ENCODE measurements around the gene CAMK2B.

CAMK2B gene

DNA sequence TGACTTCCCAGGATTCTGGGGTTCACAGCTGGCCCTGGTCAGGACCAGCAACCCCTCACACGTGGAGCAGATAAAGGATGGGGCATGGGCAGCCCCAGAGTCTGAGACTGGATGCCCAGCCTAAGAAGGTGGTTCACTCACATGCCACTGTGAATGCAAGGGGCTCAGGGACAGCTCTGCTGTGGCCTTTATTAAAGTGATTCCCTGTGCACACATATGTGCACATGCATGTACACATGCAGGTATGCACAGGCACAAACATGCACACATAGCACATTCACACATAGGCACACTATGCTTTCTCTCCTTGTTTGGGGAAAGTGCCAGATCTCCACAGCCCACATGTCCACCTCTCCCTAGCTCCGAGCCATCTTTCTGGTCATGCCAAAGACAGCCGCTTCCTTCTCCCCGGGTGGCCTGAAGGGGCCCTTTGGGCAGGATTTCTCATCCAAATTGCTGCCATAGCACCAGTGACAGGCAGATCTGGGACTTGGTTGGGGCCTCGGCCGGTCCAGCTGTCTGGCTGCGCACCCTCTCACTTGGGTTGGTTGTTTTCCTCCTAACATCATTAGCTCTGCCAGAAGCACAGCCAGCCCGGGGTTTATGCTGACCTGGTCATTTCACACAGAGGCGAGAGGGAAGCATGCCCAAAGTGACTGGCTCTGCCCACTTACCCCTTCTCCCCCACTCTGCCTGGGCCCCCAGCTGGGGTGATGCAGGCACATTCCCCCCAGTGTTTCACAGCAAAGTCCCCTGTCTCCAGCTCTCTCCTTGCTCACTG is 137.6 kb downstream of the CAMK2B start:
- TF ChIP-seq CTCF (IDR thresholded peaks at IDR 0.05; ENCODE audit: low read depth, low read length) = no peak

DNA sequence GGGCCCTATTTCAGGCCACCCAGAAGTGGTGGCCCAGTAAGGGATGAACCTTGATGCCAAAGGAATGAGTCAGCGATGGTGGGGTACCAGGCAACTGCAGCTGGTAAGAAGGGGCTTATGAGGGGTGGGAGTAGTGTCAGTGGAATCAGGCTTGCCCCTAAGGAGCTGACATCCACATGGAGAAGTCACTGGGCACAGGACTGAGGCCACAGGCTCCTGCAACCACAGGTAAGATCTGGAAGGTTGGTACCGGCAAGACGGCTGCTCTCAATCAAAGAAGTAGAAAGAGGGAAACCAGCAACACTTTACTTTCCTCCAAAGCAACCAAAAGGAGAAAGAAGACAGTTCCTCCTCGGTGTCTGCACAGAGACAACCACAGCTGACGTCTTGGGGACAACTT is 138.7 kb downstream of the CAMK2B start:
- H3K4me3 ChIP-seq (ENCODE audit: low read depth, low read length) = no peak overlapping the region
- no peak for TF ChIP-seq CTCF (IDR thresholded peaks at IDR 0.05; ENCODE audit: low read depth, low read length)

More for the DNA sequence above, 137.6 kb downstream of the CAMK2B start:
- no peak overlapping the region for H3K4me3 ChIP-seq (ENCODE audit: low read depth, low read length)

DNA sequence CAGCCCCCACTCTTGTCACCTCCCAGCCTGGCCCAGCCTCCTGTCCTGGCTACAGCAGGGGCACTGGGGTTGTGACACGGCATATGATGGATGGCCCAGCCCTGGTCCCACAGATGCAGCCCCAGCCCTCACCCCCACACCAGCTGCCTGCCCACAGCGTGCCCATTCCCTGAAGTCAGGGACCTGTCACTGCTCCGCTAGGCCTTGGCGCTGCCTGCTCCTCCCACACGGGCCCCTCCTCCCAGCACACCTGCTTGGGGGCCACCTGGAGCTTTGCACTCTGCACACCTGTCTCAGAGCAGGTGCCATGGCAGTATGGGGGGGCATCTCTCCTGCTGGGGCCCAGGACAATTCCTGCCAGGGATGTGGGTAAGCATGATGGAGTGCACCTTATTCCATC is 139.7 kb downstream of the CAMK2B start:
- no peak overlapping the region for H3K4me3 ChIP-seq (ENCODE audit: low read depth, low read length)
- TF ChIP-seq CTCF (IDR thresholded peaks at IDR 0.05; ENCODE audit: low read depth, low read length) = no peak

DNA sequence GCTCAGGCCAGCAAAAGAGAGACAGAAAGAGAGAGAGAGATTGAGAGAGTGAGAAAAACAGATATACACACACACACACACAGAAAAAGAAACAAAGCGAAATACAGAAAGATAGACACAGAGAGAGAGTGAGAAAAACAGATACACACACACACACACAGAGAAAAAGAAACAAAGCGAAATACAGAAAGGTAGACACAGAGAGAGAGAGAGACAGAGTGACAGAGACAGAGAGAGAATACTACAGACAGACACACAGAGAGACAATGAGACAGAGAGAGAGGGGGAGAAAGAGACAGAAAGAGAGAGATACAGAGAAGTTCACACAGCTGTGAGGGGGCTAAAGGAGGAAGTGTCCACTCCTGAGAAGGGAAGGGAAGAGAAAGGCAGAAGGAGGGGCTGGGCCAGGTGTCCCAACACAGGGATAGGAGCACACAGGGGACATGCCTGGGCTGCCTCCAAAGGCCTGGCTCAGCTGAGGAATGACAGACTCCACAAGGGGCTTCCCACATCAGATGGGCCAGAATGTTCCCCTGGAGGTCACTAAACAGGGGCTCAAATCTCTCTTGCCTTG is 140.4 kb downstream of the CAMK2B start:
- no peak for TF ChIP-seq CTCF (IDR thresholded peaks at IDR 0.05; ENCODE audit: low read depth, low read length)
- H3K4me3 ChIP-seq (ENCODE audit: low read depth, low read length) = no peak overlapping the region

- no peak for TF ChIP-seq CTCF (IDR thresholded peaks at IDR 0.05; ENCODE audit: low read depth, low read length)
- no peak overlapping the region for H3K4me3 ChIP-seq (ENCODE audit: low read depth, low read length)
Measured at GRCh38 chr7:44184206-44184872, 141.1 kb downstream of the CAMK2B start.

GRCh38 chr7:44183386-44183785 is 142.0 kb downstream of the CAMK2B start:
- no peak for TF ChIP-seq CTCF (IDR thresholded peaks at IDR 0.05; ENCODE audit: low read depth, low read length)

DNA sequence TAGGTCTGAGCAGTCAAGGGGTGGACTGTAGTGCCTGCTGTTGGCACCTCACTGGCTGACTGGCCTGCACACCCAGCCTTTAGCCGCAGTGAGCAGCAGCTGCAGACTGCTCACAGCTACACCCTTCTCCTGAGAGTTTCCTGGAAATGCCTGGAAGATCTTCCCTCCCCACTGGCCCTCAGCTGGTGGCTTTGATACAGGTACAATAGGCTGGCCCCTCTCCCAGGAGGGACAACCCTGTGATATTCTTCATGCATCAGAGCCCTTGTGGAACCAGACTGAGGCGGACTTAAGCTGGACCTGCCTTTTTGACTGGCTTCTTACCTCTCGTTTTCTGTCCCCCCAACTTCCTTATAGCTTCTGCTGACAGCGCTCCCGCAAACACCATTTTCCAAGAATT is 142.6 kb downstream of the CAMK2B start:
- no peak for TF ChIP-seq CTCF (IDR thresholded peaks at IDR 0.05; ENCODE audit: low read depth, low read length)
- H3K4me3 ChIP-seq (ENCODE audit: low read depth, low read length) = no peak overlapping the region

More at GRCh38 chr7:44183386-44183785, 142.0 kb downstream of the CAMK2B start:
- H3K4me3 ChIP-seq (ENCODE audit: low read depth, low read length) = no peak overlapping the region

Data from WI38 (cell line).